ENCODE data around the gene VPS26C. TPM values are rescaled to one million over a fixed set of nuclear protein-coding genes. Genes with fewer than 3 reads are reported as not detected.

VPS26C gene
- total and polyA plus RNA-seq, 10 of the 15 experiments (the other 5 are each of a cell fraction or from before 2014, with no cell fraction given): 32.5 to 65.1 (median 48.0) TPM

DNA sequence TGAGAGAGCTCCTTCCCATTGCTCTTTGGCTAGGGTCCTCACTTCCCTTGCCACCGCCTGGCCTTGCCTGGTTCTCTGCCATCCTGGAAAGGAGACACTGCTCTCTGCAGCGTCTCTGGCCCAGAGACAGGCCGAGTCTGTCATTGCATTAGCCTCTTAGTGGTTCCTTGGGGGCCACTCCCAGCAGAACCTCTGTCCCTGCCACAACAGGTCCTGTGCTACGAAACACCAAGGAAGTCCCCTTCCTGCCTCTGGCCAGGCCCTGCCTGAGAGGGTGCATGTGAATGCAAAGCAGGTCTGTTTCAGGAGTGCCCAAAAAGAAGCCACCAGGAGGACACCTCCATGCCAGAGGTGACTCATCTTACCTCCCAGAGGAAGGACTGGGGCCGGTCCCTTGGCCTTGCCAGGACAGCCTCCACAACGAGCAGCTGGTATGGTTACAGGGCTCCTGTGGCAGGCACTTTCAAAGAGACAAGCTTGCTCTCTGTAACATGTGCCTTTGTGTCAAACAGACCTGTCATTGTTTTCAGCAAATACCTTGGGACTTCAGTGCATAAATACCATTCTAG, 59.6 kb downstream of the VPS26C start (continued):
- TF ChIP-seq ZNF592 (IDR thresholded peaks at IDR 0.05) (0 out of 2 replicates have a peak, but pooled peaks have one; percentile 64), GATAD2B (conservative IDR thresholded peaks at IDR 0.05; ENCODE audit: low read depth) (peak; percentile 70; the same call in 1 of the 2 replicates), YY1 (IDR thresholded peaks at IDR 0.05; ENCODE audit: low read depth, low read length) (peak; percentile 7; the same call in 1 of the 2 replicates), PKNOX1 (IDR thresholded peaks at IDR 0.05) (peak; percentile 63; the same call in 1 of the 2 replicates), IKZF1 (conservative IDR thresholded peaks at IDR 0.05) (peak; percentile 90), HDGF (IDR thresholded peaks at IDR 0.05) (peak; percentile 25; the same call in 1 of the 2 replicates), DPF2 (IDR thresholded peaks at IDR 0.05) (peak; percentile 72), TCF3 (IDR thresholded peaks at IDR 0.05; ENCODE audit: borderline replicate concordance, insufficient read depth, low read depth, low read length) (peak; percentile 46; the same call in 1 of the 2 replicates), CREM (IDR thresholded peaks at IDR 0.05; ENCODE audit: low read depth) (0 out of 2 replicates have a peak, but pooled peaks have one; percentile 55), MEF2B (IDR thresholded peaks at IDR 0.05; ENCODE audit: partially characterized antibody, poor library complexity, severe bottlenecking) (peak; percentile 71), ZBTB33 (IDR thresholded peaks at IDR 0.05) (no peak), MTA3 (IDR thresholded peaks at IDR 0.05; ENCODE audit: borderline replicate concordance, low read length) (peak; percentile 23; the same call in 1 of the 2 replicates), CEBPZ (IDR thresholded peaks at IDR 0.05; ENCODE audit: low read depth, low read length) (no peak)
- TF ChIP-seq, protein P1, sequence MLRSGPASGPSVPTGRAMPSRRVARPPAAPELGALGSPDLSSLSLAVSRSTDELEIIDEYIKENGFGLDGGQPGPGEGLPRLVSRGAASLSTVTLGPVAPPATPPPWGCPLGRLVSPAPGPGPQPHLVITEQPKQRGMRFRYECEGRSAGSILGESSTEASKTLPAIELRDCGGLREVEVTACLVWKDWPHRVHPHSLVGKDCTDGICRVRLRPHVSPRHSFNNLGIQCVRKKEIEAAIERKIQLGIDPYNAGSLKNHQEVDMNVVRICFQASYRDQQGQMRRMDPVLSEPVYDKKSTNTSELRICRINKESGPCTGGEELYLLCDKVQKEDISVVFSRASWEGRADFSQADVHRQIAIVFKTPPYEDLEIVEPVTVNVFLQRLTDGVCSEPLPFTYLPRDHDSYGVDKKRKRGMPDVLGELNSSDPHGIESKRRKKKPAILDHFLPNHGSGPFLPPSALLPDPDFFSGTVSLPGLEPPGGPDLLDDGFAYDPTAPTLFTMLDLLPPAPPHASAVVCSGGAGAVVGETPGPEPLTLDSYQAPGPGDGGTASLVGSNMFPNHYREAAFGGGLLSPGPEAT (IDR thresholded peaks at IDR 0.05; ENCODE audit: low read depth): peak; percentile 78; the same call in 1 of the 2 replicates
- TF ChIP-seq, protein P2, sequence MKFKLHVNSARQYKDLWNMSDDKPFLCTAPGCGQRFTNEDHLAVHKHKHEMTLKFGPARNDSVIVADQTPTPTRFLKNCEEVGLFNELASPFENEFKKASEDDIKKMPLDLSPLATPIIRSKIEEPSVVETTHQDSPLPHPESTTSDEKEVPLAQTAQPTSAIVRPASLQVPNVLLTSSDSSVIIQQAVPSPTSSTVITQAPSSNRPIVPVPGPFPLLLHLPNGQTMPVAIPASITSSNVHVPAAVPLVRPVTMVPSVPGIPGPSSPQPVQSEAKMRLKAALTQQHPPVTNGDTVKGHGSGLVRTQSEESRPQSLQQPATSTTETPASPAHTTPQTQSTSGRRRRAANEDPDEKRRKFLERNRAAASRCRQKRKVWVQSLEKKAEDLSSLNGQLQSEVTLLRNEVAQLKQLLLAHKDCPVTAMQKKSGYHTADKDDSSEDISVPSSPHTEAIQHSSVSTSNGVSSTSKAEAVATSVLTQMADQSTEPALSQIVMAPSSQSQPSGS (IDR thresholded peaks at IDR 0.05; ENCODE audit: low read length): no peak
